ENCODE results near the gene ING3.

- TF ChIP-seq POLR2A (IDR thresholded peaks at IDR 0.05), result no peak
- TF ChIP-seq, protein P1, sequence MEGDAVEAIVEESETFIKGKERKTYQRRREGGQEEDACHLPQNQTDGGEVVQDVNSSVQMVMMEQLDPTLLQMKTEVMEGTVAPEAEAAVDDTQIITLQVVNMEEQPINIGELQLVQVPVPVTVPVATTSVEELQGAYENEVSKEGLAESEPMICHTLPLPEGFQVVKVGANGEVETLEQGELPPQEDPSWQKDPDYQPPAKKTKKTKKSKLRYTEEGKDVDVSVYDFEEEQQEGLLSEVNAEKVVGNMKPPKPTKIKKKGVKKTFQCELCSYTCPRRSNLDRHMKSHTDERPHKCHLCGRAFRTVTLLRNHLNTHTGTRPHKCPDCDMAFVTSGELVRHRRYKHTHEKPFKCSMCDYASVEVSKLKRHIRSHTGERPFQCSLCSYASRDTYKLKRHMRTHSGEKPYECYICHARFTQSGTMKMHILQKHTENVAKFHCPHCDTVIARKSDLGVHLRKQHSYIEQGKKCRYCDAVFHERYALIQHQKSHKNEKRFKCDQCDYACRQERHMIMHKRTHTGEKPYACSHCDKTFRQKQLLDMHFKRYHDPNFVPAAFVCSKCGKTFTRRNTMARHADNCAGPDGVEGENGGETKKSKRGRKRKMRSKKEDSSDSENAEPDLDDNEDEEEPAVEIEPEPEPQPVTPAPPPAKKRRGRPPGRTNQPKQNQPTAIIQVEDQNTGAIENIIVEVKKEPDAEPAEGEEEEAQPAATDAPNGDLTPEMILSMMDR (IDR thresholded peaks at IDR 0.05), result no peak
Measured at GRCh38 chr7:120916121-120916520, 34.5 kb upstream of the ING3 start.

Data from adrenal gland (tissue), 5 donors.